ENCODE data around the gene AGAP1. TPM values are rescaled to one million over a fixed set of nuclear protein-coding genes. Genes with fewer than 3 reads are reported as not detected.

Gene AGAP1
- total and polyA plus RNA-seq, 11 donors = 5.9 to 21.6 (median 18.9) TPM

DNA sequence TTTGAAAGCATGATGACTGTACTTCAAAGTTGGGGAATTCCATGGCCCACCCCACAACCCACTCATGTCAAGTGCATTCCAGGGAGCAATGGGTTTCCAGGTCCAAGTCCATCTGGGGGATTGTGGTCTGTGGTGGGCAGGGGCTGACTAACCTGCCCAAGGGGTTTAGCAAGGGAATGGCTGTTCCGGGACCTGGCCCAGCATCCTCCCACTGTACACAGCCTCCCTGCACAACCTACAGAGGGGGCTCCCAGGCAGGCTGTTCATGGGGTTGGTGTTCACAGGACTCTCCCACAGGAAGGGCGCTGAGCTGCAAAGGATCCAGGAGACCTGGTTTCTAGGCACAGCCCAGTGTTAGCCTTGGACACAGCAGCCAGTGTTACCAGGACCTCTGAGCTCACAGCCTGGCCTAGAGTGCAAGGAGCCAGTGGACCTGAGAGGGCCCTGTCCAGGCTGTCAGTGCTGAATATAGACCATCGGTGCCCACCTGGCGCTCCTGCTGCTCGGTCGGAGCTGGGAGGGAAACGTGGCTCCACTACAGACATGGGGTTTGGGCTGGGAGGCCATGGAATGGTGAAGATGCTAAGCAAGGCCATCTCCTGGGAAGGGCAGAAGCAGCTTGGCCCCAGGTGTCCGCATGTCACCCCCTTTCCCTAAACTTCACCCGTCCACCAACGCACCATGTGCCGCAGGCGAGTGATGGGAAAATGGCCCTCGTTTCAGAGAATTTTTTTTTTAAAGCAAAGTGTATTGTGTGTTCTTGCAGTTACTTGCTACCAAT, 357.1 kb downstream of the AGAP1 start:
- Histone ChIP-seq H3K27me3 (no peaks in the 10 kb centered on the region), H3K4me1 (peaks cover 0 to 3% (median 0%) of the 10 kb centered on the region in 12 donors), H3K9me3 (no peaks in the 10 kb centered on the region), H3K27ac (no peak overlapping the region), H3K4me3 (no peak overlapping the region), H3K36me3 (no peaks in the 10 kb centered on the region)
- peak in 1 of 4 donors; percentile 29 for ATAC-seq
- TF ChIP-seq, protein P1, sequence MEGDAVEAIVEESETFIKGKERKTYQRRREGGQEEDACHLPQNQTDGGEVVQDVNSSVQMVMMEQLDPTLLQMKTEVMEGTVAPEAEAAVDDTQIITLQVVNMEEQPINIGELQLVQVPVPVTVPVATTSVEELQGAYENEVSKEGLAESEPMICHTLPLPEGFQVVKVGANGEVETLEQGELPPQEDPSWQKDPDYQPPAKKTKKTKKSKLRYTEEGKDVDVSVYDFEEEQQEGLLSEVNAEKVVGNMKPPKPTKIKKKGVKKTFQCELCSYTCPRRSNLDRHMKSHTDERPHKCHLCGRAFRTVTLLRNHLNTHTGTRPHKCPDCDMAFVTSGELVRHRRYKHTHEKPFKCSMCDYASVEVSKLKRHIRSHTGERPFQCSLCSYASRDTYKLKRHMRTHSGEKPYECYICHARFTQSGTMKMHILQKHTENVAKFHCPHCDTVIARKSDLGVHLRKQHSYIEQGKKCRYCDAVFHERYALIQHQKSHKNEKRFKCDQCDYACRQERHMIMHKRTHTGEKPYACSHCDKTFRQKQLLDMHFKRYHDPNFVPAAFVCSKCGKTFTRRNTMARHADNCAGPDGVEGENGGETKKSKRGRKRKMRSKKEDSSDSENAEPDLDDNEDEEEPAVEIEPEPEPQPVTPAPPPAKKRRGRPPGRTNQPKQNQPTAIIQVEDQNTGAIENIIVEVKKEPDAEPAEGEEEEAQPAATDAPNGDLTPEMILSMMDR (IDR thresholded peaks at IDR 0.05) = no peak
- TF ChIP-seq POLR2A (IDR thresholded peaks at IDR 0.05) = no peak
- 95 to 98% (median 96%) methylated on average over 8 to 13 of the region's 13 CpGs for WGBS, 4 donors
- no peak for DNase-seq
- intact Hi-C loops (cut with DNase I) = no loop called here

DNA sequence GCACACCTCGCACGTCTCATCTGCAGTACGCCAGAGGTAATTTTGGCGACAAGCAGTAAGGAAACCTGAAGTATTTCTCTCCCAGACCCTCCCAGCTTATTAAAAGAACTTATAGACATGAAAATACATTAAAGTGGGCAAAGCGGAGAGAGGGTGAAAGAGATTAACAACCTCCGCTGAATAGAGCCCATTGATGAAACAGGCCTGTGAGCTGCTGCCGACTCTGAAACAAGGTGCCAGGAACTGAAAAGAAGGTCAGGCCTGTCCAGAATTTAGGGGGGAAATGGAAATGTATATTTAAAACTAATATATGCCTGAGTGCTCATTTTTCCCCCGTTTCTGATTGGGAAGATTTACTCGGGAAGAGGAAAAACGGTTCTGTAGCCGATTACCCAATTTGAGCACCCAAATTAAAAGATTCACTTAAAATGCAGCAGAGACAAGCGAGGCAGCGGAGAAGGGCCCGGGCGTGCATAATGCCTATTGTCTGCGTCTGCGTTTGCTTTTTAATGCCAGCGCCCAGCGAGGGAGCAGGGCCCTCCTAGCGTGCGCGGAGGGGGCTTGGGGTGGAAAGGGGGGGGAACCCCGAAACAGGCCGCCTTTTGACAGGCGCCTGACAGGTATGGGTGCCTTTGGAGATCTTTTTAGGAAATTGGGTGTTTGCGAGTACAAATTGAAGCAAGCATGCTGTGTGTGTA, 358.1 kb downstream of the AGAP1 start:
- intact Hi-C loops (cut with DNase I) = no loop called here
- 91 to 94% (median 94%) methylated on average over 26 of the region's 26 CpGs for WGBS, 4 donors

DNA sequence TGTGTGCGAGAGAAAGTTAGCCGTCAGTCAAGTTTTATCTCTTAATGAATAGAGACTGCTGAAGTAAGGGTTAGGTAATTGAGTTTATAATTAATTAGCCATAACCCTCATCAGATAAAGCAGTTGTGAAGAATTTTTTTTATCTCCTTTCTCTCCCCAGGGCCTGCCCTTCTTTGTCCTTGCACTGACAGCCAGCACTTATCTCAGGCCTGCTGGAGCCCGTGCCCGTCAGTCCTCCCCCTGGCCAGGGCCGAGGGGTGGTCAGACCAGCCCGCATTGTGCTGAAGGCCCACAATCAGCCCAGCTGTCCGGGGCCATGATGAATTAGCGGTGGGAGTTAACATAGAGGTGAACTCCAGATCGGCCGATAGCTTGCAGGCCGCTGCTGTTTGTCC, 358.7 kb downstream of the AGAP1 start:
- Histone ChIP-seq H3K36me3 (no peaks in the 10 kb centered on the region), H3K27me3 (no peaks in the 10 kb centered on the region), H3K4me1 (peaks cover 0 to 6% (median 0%) of the 10 kb centered on the region in 12 donors), H3K9me3 (no peaks in the 10 kb centered on the region), H3K4me3 (no peak overlapping the region), H3K27ac (no peak overlapping the region)
- WGBS, 4 donors = 61 to 72% (median 65%) methylated on average over 11 of the region's 11 CpGs
- no peak for DNase-seq
- TF ChIP-seq POLR2A (IDR thresholded peaks at IDR 0.05) = no peak
- TF ChIP-seq, protein P1 (IDR thresholded peaks at IDR 0.05) = no peak
- peak in 2 of 4 donors; percentile 17 to 53 for ATAC-seq
- intact Hi-C loops (cut with DNase I) = no loop called here

More for the DNA sequence above, 358.1 kb downstream of the AGAP1 start:
- H3K27ac ChIP-seq = no peak overlapping the region
- peaks cover 0 to 3% (median 0%) of the 10 kb centered on the region in 12 donors for H3K4me1 ChIP-seq
- no peak overlapping the region for H3K4me3 ChIP-seq
- ATAC-seq (no peak), DNase-seq (no peak)
- no peaks in the 10 kb centered on the region for H3K27me3 ChIP-seq
- TF ChIP-seq POLR2A (IDR thresholded peaks at IDR 0.05) = no peak
- TF ChIP-seq, protein P1 (IDR thresholded peaks at IDR 0.05) = no peak
- no peaks in the 10 kb centered on the region for H3K36me3 ChIP-seq
- no peaks in the 10 kb centered on the region for H3K9me3 ChIP-seq

DNA sequence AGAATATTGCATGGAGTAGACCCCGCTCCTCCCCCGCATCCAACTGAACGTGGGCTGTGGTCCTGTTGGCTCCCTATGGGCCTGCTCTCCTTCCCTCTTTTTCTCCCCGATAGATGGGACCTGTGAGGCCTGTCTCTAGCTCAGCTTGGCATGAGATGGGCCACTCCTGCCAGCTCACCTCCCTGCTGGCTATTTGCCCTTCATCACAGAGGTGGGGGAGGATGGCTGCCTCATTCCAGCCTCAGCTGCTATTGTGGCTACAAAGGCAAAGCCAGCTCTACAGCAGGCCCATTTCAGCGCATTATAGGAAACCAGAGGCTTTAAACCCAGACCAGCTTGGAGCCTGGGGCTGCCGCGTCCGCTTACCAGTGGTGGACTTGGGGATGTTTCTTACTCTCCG, 360.4 kb downstream of the AGAP1 start:
- Histone ChIP-seq H3K9me3 (no peaks in the 10 kb centered on the region), H3K36me3 (no peaks in the 10 kb centered on the region), H3K27ac (no peak overlapping the region), H3K4me1 (peaks cover 0 to 15% (median 3%) of the 10 kb centered on the region in 12 donors), H3K4me3 (no peak overlapping the region), H3K27me3 (no peaks in the 10 kb centered on the region)
- WGBS, 4 donors = 77 to 87% (median 84%) methylated on average over 9 of the region's 9 CpGs
- DNase-seq (peak in 2 of 5 donors; percentile 38 to 50), ATAC-seq (peak in 3 of 4 donors; percentile 51 to 72 (median 51))
- intact Hi-C loops (cut with DNase I) = no loop called here
- TF ChIP-seq, protein P1 (IDR thresholded peaks at IDR 0.05) = no peak
- no peak for TF ChIP-seq POLR2A (IDR thresholded peaks at IDR 0.05)

Measured in heart left ventricle (tissue), 16 donors.